GM21390 (cell line): ENCODE results near the gene MAFF.
A peak's percentile ranks its signal among the peaks of the same experiment; 100 is the strongest.
"Not testable (repeated sequence)": the region's sequence is repeated elsewhere in the genome, so short reads cannot be mapped to it uniquely, and the experiment has no call there.

Experiments used
- ATAC-seq: cut with Tn5 transposase; IDR thresholded peaks from one replicate; pipeline ENCODE4 v1.9.1; 2021; ENCODE audit not compliant: unreplicated experiment

The MAFF gene

DNA sequence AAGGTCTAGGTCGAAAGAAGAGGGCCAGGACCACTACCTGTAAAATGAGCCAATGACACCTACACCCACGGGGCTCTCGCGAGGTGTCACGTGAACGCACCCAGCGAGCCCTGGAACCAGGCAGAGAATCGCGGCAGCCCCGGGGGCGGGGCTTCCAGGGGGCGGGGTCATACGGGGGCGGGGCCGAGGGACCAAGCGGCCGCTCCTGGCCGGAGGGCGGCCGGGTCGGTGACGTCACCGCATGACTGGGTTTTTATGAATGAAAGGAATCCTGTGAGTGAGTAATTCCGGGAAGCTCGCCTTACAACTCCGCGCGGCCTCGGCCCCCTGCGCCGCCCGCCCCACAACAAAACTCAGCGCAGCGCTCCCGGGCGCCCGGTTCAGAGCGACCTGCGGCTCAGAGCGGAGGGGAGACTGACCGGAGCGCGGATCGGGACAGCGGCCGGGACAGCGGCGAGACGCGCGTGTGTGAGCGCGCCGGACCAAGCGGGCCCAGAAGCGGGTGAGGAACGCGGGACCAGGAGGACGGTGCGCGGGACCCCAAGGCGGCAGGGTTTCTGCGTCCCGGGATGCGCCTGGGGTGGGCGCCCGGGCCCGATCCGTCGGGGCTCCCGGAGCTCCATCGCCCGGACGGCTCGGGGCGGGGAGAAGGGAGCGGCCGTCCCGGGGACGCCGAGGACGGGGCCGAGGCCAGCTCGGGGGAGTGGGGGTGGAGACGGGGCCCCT lies at the start of gene MAFF:
TSS of gene MAFF (plus strand) at position 284 of the 726 bp plus-strand sequence. CDS start 11,860 bp downstream, outside the sequence.
- peak; percentile 38 for ATAC-seq

GRCh38 chr22:38153821-38154562 lies 47.8 kb upstream of the MAFF start:
- no peak for ATAC-seq

DNA sequence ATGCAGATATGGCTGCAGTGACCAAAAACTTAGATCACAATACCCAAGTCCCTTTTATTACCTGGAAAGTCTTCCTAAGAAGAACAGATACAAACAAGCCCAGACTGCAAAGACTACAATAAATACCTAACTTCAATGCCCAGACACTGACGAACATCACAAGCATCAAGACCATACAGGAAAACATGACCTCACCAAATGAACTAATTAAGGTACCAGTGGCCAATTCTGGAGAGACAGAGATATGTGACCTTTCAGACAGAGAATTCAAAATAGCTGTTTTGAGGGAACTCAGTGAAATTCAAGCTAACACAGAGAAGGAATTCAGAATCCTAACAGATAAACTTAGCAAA lies 47.3 kb upstream of the MAFF start:
- not testable (repeated sequence) for ATAC-seq

- no peak for ATAC-seq
Observed at GRCh38 chr22:38155703-38156102, 46.1 kb upstream of the MAFF start.

DNA sequence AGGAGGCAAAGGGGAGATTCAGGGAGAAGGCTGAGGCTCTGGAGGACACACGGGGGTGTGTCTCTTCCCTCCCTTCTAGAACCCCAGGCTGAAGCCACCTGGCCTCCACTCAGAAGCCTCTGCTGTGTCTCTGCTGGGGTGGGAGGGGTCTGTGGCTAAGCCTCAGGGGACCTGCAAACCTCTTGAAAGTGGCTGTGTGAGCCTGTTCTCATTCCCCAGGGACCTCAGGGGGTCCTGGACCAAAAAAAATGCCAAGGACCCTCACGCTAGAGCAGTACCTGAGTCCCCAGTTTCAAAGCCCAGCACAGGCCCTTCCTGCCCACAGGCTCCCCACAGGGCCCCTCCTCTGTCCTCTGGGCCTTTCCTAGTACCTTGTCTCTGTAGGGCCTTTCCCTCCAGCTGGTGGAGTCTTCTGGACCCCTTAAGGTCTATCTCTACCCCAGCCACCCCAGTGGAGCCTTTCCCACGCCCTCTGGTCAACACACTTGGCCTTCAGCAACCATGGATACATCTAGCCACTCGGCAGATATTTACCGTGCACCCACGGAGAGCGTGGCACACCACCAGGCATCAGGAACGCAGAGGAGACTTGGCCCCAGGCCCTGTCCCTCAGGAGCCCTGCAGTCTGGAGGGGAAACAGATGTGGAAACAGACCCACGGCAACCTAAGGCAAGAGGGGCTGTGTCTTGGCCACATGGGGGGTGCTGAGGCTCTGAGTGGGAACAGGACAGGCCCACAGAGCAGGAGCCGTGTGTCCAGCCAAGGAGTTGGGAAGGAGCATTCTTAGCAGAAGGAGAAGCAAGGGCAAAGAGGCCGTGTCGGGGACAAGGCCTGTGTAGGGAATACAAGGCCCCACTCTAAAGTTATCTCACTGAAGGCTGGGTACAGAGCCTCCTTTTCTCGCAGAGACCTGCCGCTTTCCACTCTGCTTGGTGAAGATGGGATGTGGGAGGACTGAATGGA lies 38.6 kb upstream of the MAFF start:
- no peak for ATAC-seq

- no peak for ATAC-seq
Observed at GRCh38 chr22:38163844-38164550, 37.8 kb upstream of the MAFF start.

- no peak for ATAC-seq
Observed at GRCh38 chr22:38164551-38164918, 37.3 kb upstream of the MAFF start.

DNA sequence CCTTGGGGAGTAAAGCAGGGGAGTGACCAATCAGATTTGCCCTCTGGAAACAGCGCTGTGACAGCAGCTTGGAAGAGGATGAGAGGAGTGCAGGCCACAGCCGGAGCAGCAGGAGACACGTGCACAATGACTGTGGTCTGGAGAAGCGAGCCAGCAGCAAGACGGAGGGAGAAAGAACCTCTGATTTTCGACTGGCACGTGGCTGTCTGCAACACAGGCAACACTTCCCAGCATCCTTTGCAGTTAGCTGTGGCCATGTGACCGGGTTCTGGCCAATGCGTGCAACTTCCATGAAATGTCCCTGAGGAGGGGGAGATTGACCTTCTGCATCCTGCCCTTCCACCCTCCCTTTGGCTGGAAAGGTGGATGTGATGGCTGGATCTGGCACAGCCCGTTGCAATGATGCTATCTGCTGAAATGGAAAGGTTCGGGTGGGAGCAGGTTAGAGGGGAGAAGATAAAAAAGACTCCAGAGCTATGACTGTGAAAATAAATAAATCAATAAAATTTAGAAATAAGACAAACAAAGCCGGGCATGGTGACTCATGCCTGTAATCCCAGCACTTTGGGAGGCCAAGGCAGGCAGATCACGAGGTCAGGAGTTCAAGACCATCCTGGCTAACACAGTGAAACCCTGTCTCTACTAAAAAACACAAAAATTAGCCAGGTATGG lies 35.7 kb upstream of the MAFF start:
- no peak for ATAC-seq

DNA sequence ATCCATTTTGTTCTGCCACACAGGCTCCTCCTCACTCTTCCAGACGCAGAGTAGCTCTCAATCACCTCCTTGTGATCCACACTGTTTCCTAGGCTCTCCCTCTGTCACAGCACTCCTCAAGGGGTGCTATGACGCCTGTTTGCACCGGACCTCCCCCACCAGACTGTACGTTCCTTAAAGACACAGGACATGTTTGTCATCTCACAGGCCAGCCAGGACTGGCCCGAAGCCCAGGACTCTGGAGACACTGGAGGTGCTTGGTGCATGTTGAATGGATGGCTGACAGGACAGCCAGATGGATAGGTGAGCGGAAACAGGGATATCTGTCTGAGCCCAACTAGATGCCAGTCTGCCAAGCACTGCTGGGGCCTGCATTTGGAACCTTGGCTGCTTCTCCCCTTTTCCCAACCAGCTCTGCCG lies 33.8 kb upstream of the MAFF start:
- ATAC-seq: no peak

DNA sequence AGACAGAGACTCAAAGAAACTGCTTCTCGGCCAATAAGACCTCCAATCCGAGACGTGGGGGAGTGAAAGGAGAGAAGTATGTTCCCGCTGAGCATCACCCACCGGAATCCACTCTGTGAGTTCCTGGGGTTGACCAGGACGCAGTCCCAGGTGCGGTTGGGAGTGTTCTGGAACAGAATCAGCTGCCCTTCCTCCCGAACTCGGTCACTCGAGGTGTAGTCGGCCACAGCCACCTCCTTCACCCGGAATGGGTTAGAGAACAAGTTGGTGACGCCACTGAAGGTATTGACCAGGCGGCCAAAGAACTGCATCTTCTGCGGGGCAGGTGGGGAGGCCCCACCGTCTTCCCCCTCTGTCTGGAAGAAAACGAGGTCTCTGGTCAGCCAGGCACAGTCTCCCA lies 32.7 kb upstream of the MAFF start:
- ATAC-seq: no peak

DNA sequence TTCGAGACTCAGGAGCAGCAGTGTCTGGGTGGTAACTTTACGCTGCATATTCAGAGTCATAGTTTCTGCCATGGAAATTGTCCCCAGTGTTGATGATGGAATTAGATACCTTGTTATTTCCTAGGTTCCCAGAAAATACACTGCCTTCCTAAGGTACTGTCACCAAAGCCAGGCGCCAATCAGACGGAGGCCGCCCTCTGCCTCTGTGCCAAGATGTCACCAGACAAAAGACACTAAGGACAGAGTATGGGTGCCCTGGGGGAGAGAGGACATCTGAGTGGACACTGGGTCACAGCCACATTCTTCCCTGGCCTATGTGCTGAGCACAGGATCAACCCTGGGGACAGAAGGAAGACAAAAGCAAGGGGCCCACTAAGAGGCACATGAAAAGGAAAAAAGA lies 31.3 kb upstream of the MAFF start:
- no peak for ATAC-seq

GRCh38 chr22:38171927-38172831 lies 29.6 kb upstream of the MAFF start:
- no peak for ATAC-seq

DNA sequence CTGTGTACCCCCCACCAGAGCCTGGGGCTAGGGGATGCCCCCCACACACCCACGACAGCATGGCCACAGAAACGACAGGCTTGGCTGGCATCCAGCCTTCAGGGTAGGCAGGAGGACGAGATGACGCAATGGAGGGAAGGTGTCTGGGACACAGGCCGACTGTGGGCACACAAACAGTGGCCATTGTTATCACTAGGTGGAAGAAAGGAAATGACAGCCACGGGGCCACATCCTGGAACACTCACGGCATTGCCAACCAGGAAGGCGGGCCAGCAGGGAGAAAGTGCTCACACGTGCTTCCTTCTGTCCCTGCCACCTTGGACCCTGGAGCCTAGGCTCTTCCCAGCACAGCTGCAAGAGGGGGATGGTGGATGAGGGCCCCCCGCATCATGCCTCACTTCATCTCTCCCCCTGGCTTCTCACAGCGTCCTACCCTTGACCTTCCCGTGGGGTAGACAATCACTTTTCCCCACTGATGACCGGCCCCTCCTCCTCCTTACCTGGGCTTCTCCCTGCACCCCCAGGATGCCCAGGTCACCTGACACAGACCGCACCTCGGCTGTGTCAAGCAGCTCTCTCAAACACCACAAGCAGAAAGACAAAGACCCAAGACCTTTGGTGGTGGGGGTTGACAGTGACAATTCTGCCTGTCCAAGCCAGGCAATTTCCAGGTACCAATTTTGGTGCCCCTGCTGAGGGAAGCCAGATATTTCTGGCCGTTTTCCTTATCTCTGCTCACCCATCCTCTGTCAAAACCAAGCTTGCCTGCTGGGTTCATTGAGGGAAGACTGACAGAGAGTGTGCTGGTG lies 28.8 kb upstream of the MAFF start:
- no peak for ATAC-seq

GRCh38 chr22:38173641-38173906 lies 28.2 kb upstream of the MAFF start:
- no peak for ATAC-seq

DNA sequence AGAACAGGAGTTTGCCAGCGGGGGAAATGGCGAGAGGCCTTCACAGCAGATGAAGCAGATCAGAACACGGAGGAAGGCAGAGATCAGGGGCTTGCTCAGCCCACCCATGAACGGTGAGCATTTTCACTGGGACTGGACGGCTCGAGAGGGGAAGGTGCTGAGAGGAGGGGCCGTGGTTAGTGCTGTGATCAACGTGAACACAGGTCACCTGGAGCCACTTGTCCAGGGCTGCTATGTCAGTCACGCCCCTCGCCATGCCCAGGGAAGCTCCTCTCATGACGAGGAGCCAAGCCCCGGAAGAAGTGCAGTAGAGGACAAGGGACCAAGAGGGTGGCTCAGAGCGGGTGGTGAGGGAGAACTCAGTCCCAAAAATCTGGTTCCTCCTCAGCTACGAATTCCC lies 27.2 kb upstream of the MAFF start:
- ATAC-seq: no peak

GRCh38 chr22:38175206-38176118 lies 26.3 kb upstream of the MAFF start:
- no peak for ATAC-seq

DNA sequence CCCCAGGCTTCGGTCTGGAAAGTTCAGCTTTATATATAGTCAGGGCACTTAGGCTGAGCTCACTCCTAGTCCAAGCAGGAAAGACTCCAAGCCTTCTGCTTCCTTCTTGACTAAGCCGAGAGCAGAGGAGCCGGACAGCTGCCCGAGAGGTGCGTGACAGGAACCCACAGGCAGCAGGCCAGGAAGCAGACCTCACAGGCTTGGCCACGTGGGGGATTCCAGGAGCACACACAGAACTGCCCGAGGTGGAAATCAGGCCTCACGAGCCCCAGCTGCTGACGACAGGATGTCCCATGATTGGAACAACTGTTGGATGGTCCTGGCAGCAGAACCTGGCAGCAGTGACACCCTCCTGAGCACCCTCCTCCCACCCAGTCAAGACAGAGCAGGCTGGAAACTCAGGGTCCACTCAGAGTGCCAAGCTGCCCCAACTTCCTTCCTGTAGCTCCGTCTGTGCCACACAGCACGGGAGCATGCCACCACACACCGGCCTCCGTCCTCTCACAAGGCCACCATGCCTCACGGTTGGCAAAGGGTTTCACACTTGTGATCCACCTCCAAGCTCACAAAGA lies 25.5 kb upstream of the MAFF start:
- no peak for ATAC-seq
